Hepatocyte (in vitro differentiated cells): ENCODE measurements around the gene SDSL. TPM values are rescaled to one million over a fixed set of nuclear protein-coding genes. Genes with fewer than 3 reads are reported as not detected.
A peak's percentile ranks its signal among the peaks of the same experiment; 100 is the strongest.

Experiments used
- DNase-seq: peaks from one replicate; pipeline ENCODE4 v3.0.0-alpha.2; 2016; ENCODE audit warnings: low spot score
- H2AFZ ChIP-seq: fragments of 200-600 bp; sonication (generic); 2 replicates; pipeline ENCODE4 v1.6.0; 2016; ENCODE audit warnings: antibody characterized with exemption, mild to moderate bottlenecking
- H3K27ac ChIP-seq: fragments of 200-600 bp; sonication (generic); 2 replicates; pipeline ENCODE4 v1.5.1; 2016; ENCODE audit warnings: mild to moderate bottlenecking
- H3K27me3 ChIP-seq: fragments of 200-600 bp; sonication (generic); 2 replicates; pipeline ENCODE4 v1.6.1; 2016
- H3K36me3 ChIP-seq: fragments of 200-600 bp; sonication (generic); replicated peaks from 2 replicates; pipeline ENCODE4 v1.5.1; 2016; ENCODE audit warnings: low read depth; ENCODE audit not compliant: insufficient read depth
- H3K4me1 ChIP-seq: fragments of 200-600 bp; sonication (generic); 2 replicates; pipeline ENCODE4 v1.5.1; 2016; ENCODE audit warnings: mild to moderate bottlenecking, moderate library complexity; ENCODE audit not compliant: insufficient read depth
- H3K4me2 ChIP-seq: fragments of 200-600 bp; sonication (generic); 2 replicates; pipeline ENCODE4 v1.6.0; 2016
- H3K4me3 ChIP-seq: fragments of 200-600 bp; sonication (generic); 2 replicates; pipeline ENCODE4 v1.5.1; 2016; ENCODE audit warnings: mild to moderate bottlenecking
- H3K79me2 ChIP-seq: fragments of 200-600 bp; sonication (generic); 2 replicates; pipeline ENCODE4 v1.6.0; 2017; ENCODE audit warnings: mild to moderate bottlenecking
- H3K9me2 ChIP-seq: fragments of 200-600 bp; sonication (generic); replicated peaks from 2 replicates; pipeline ENCODE4 v1.6.0; 2017; ENCODE audit warnings: mild to moderate bottlenecking; ENCODE audit not compliant: insufficient read depth
- H3K9me3 ChIP-seq: fragments of 200-600 bp; sonication (generic); 2 replicates; pipeline ENCODE4 v1.5.1; 2016; ENCODE audit warnings: low read depth, mild to moderate bottlenecking
- H4K20me1 ChIP-seq: fragments of 200-600 bp; sonication (generic); 2 replicates; pipeline ENCODE4 v1.6.0; 2016; ENCODE audit warnings: mild to moderate bottlenecking; ENCODE audit not compliant: insufficient read depth, poor library complexity, severe bottlenecking
- CTCF ChIP-seq: fragments of 200-600 bp; sonication (generic); IDR thresholded peaks from 2 replicates; pipeline ENCODE4 v1.5.1; 2016; ENCODE audit warnings: antibody characterized with exemption, mild to moderate bottlenecking; ENCODE audit not compliant: poor library complexity
- EZH2 ChIP-seq: fragments of 200-600 bp; sonication (generic); IDR thresholded peaks from 2 replicates; pipeline ENCODE4 v1.6.1; 2016; ENCODE audit warnings: antibody characterized with exemption, mild to moderate bottlenecking, borderline replicate concordance
- EZH2phosphoT487 ChIP-seq: fragments of 200-600 bp; sonication (generic); IDR thresholded peaks from one replicate; pipeline ENCODE4 v1.6.1; 2018; ENCODE audit warnings: antibody characterized with exemption, mild to moderate bottlenecking, low read depth, moderate library complexity; ENCODE audit not compliant: unreplicated experiment, severe bottlenecking
- WGBS: methylation state at CpG from one replicate; pipeline ENCODE4 v1.1.6; 2016; ENCODE audit warnings: low lambda C conversion rate; ENCODE audit errors: missing lambda C conversion rate; 5-methylcytosine and 5-hydroxymethylcytosine counted together
- polyA plus RNA-seq: library from polyadenylated mRNA; unstranded; fragments of >200 nt; fragmentation: Nextera tagmentation; extraction: Ambion mirVana; gene quantifications from 2 replicates; pipeline ENCODE4 v1.2.1, GENCODE V29; 2016
- total RNA-seq: library from RNA; depleted of rRNA; stranded (reverse); fragments of >200 nt; gene quantifications from 2 replicates; pipeline ENCODE4 v1.2.3, GENCODE V29; 2014

Gene SDSL
- total and polyA plus RNA-seq, 2 experiments from 2014 or later: 10.3 to 26.7 TPM

GRCh38 chr12:113414519-113415038, 7.6 kb upstream of the SDSL start:
- no peak overlapping the region for H3K4me3 ChIP-seq
- no peak overlapping the region for H2AFZ ChIP-seq
- no peak overlapping the region for H3K27ac ChIP-seq
- TF ChIP-seq CTCF (no peak), EZH2phosphoT487 (no peak), EZH2 (no peak)
- no peaks in the 10 kb centered on the region for H4K20me1 ChIP-seq
- H3K9me2 ChIP-seq: no peaks in the 10 kb centered on the region
- H3K4me2 ChIP-seq: no peak overlapping the region
- no peak for DNase-seq
- peaks cover 10% of the 10 kb centered on the region for H3K4me1 ChIP-seq
- no peaks in the 10 kb centered on the region for H3K9me3 ChIP-seq
- H3K27me3 ChIP-seq: no peaks in the 10 kb centered on the region
- 86% methylated on average over 9 of the region's 9 CpGs for WGBS
- no peaks in the 10 kb centered on the region for H3K36me3 ChIP-seq
- no peaks in the 10 kb centered on the region for H3K79me2 ChIP-seq

- Histone ChIP-seq H2AFZ (no peak overlapping the region), H3K4me1 (peaks cover 10% of the 10 kb centered on the region), H3K9me3 (no peaks in the 10 kb centered on the region), H3K4me3 (no peak overlapping the region), H3K27me3 (no peaks in the 10 kb centered on the region), H3K27ac (no peak overlapping the region), H3K36me3 (no peaks in the 10 kb centered on the region), H3K4me2 (no peak overlapping the region), H3K9me2 (no peaks in the 10 kb centered on the region), H4K20me1 (no peaks in the 10 kb centered on the region), H3K79me2 (no peaks in the 10 kb centered on the region)
- WGBS: 65% methylated on average over 6 of the region's 6 CpGs
- TF ChIP-seq EZH2phosphoT487: no peak
- no peak for TF ChIP-seq EZH2
- no peak for TF ChIP-seq CTCF
- no peak for DNase-seq
Observed at GRCh38 chr12:113416091-113416754, 6.0 kb upstream of the SDSL start.

GRCh38 chr12:113418213-113418879, 3.8 kb upstream of the SDSL start:
- H3K4me1 ChIP-seq: peaks cover 10% of the 10 kb centered on the region
- H3K27me3 ChIP-seq: no peaks in the 10 kb centered on the region
- H3K36me3 ChIP-seq: no peaks in the 10 kb centered on the region
- no peak overlapping the region for H3K4me2 ChIP-seq
- no peak overlapping the region for H3K4me3 ChIP-seq
- no peak overlapping the region for H2AFZ ChIP-seq
- H4K20me1 ChIP-seq: no peaks in the 10 kb centered on the region
- peaks cover under 1% of the 10 kb centered on the region for H3K79me2 ChIP-seq
- peak; percentile 53 for DNase-seq
- TF ChIP-seq EZH2phosphoT487: no peak
- TF ChIP-seq CTCF: no peak
- peak overlapping the region; percentile 81 for H3K27ac ChIP-seq
- 62% methylated on average over 13 of the region's 13 CpGs for WGBS
- no peaks in the 10 kb centered on the region for H3K9me2 ChIP-seq
- H3K9me3 ChIP-seq: no peaks in the 10 kb centered on the region
